Mesenchymal stem cell (in vitro differentiated cells and primary cell): ENCODE measurements around the gene DPYD.

Experiments used
- DNase-seq: peaks from one replicate; pipeline ENCODE4 v3.0.0-alpha.2; 2013
- H2AFZ ChIP-seq: one replicate; pipeline ENCODE4 v1.6.1; 2013; ENCODE audit warnings: low read depth, mild to moderate bottlenecking, control low read depth, inconsistent platforms, low read length, moderate library complexity
- H2AK5ac ChIP-seq: 2 replicates; pipeline ENCODE4 v1.6.1; 2013; ENCODE audit warnings: low read length, moderate library complexity, mild to moderate bottlenecking, inconsistent platforms; ENCODE audit not compliant: severe bottlenecking
- H2BK120ac ChIP-seq: one replicate; pipeline ENCODE4 v1.6.1; 2013; ENCODE audit warnings: low read depth, mild to moderate bottlenecking, inconsistent platforms, low read length, moderate library complexity
- H2BK12ac ChIP-seq, 2 experiments: one replicate each; pipeline ENCODE4 v1.6.1; 2013; ENCODE audit warnings: inconsistent platforms in 2 of 2, low read length in 2 of 2, mild to moderate bottlenecking in 2 of 2, moderate library complexity in 2 of 2, control low read depth in 1 of 2
- H2BK15ac ChIP-seq: one replicate; pipeline ENCODE4 v1.6.1; 2013; ENCODE audit warnings: mild to moderate bottlenecking, low read depth, inconsistent platforms; ENCODE audit not compliant: poor library complexity, severe bottlenecking
- H2BK5ac ChIP-seq: 2 replicates; pipeline ENCODE4 v1.6.1; 2013; ENCODE audit warnings: low read depth, mild to moderate bottlenecking, low read length, control low read depth, inconsistent platforms; ENCODE audit not compliant: poor library complexity, severe bottlenecking
- H3K14ac ChIP-seq, 2 experiments: one replicate each; pipeline ENCODE4 v1.6.1; 2013; ENCODE audit warnings: inconsistent platforms in 2 of 2, low read length in 2 of 2, control low read depth in 1 of 2, mild to moderate bottlenecking in 1 of 2, moderate library complexity in 1 of 2
- H3K18ac ChIP-seq, 2 experiments: one replicate each; pipeline ENCODE4 v1.6.1; 2013; ENCODE audit warnings: inconsistent platforms in 2 of 2, low read length in 2 of 2, control low read depth in 1 of 2, low read depth in 1 of 2, mild to moderate bottlenecking in 1 of 2
- H3K23ac ChIP-seq, 2 experiments: one replicate each; pipeline ENCODE4 v1.6.1; 2013; ENCODE audit warnings: inconsistent platforms in 2 of 2, low read length in 2 of 2, mild to moderate bottlenecking in 2 of 2, moderate library complexity in 2 of 2, control low read depth in 1 of 2
- H3K27ac ChIP-seq: 2 replicates; pipeline ENCODE4 v1.5.1; 2013; ENCODE audit warnings: mild to moderate bottlenecking, moderate library complexity, low read length, control low read depth, inconsistent platforms; ENCODE audit not compliant: poor library complexity, severe bottlenecking
- H3K27me3 ChIP-seq, 2 experiments: 2 replicates each; pipeline versions ENCODE4 v1.6.1 to v1.7.0; 2013; ENCODE audit warnings: low read length in 2 of 2, mild to moderate bottlenecking in 2 of 2, moderate library complexity in 2 of 2, control low read depth in 1 of 2, inconsistent platforms in 1 of 2; ENCODE audit not compliant: control insufficient read depth in 1 of 2, insufficient read depth in 1 of 2
- H3K36me3 ChIP-seq, 2 experiments: 2 replicates each; pipeline versions ENCODE4 v1.6.1 to v1.7.0; 2013; ENCODE audit warnings: low read length in 2 of 2, control low read depth in 1 of 2, inconsistent platforms in 1 of 2, low read depth in 1 of 2, mild to moderate bottlenecking in 1 of 2; ENCODE audit not compliant: insufficient read depth in 2 of 2, control insufficient read depth in 1 of 2
- H3K4ac ChIP-seq, 2 experiments: one replicate each; pipeline ENCODE4 v1.6.1; 2013; ENCODE audit warnings: inconsistent platforms in 2 of 2, low read length in 2 of 2, mild to moderate bottlenecking in 2 of 2, moderate library complexity in 2 of 2, control low read depth in 1 of 2, low read depth in 1 of 2
- H3K4me1 ChIP-seq: 2 replicates; pipeline ENCODE4 v1.6.1; 2013; ENCODE audit warnings: low read depth, low read length, control low read depth; ENCODE audit not compliant: control insufficient read depth, insufficient read depth
- H3K4me2 ChIP-seq: 2 replicates; pipeline ENCODE4 v1.6.1; 2013; ENCODE audit warnings: low read length, mild to moderate bottlenecking, inconsistent platforms; ENCODE audit not compliant: poor library complexity, severe bottlenecking
- H3K4me3 ChIP-seq, 2 experiments: 2 replicates each; pipeline versions ENCODE4 v1.5.1 to v1.7.0; 2013; ENCODE audit warnings: low read length in 2 of 2, mild to moderate bottlenecking in 2 of 2, control low read depth in 1 of 2, low read depth in 1 of 2; ENCODE audit not compliant: insufficient read depth in 1 of 2
- H3K79me1 ChIP-seq: replicated peaks from 2 replicates; pipeline ENCODE4 v1.6.1; 2013; ENCODE audit warnings: mild to moderate bottlenecking, control low read depth, low read length, inconsistent platforms; ENCODE audit not compliant: poor library complexity, severe bottlenecking
- H3K9ac ChIP-seq: 2 replicates; pipeline ENCODE4 v1.7.0; 2013; ENCODE audit warnings: mild to moderate bottlenecking, low read length, moderate library complexity
- H3K9me3 ChIP-seq: 2 replicates; pipeline ENCODE4 v1.7.0; 2013; ENCODE audit warnings: mild to moderate bottlenecking, low read length; ENCODE audit not compliant: control insufficient read depth
- H4K8ac ChIP-seq: one replicate; pipeline ENCODE4 v1.6.1; 2013; ENCODE audit warnings: inconsistent platforms, mild to moderate bottlenecking, low read length, moderate library complexity
- H4K91ac ChIP-seq: one replicate; pipeline ENCODE4 v1.6.1; 2013; ENCODE audit warnings: mild to moderate bottlenecking, low read length, inconsistent platforms
- WGBS: methylation state at CpG from one replicate; pipeline ENCODE4 v1.1.7; 2013; ENCODE audit warnings: mixed read lengths; 5-methylcytosine and 5-hydroxymethylcytosine counted together

The DPYD gene

DNA sequence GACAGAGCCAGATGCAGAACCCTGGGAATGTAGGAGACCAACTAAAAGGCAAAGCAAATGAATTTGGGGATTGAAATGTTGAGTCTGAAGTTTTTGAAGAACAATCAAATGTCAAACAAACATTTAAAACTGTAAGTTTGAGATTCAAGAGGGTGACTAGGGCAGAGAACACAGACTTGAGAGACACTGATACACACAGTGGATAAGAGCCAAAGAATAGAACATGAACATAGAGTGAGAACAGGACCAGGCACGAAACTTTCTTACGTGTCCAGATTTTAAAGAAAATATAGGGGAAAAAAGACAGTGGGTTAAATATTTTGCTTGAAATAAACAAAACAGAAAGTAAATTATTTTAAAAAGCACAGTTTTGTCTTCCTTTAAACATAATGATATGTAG lies 115.7 kb downstream of the DPYD start:
- H3K27ac ChIP-seq = no peak overlapping the region
- no peak overlapping the region for H2BK12ac ChIP-seq
- WGBS = 100% methylated on average over 1 of the region's 2 CpGs
- H3K27me3 ChIP-seq = no peaks in the 10 kb centered on the region
- H4K8ac ChIP-seq = no peak overlapping the region
- no peak overlapping the region for H2BK5ac ChIP-seq
- no peak overlapping the region for H3K4me2 ChIP-seq
- H2AFZ ChIP-seq = no peak overlapping the region
- no peaks in the 10 kb centered on the region for H3K4me1 ChIP-seq
- H2BK120ac ChIP-seq = no peak overlapping the region
- H3K18ac ChIP-seq = no peak overlapping the region
- peaks cover 2% of the 10 kb centered on the region for H3K79me1 ChIP-seq
- no peaks in the 10 kb centered on the region for H3K9me3 ChIP-seq
- no peaks in the 10 kb centered on the region for H3K36me3 ChIP-seq
- H3K4me3 ChIP-seq = no peak overlapping the region
- H3K9ac ChIP-seq = no peak overlapping the region
- H4K91ac ChIP-seq = no peak overlapping the region
- H3K14ac ChIP-seq = no peak overlapping the region
- DNase-seq = no peak
- H3K23ac ChIP-seq = no peak overlapping the region
- H3K4ac ChIP-seq = no peak overlapping the region
- no peak overlapping the region for H2AK5ac ChIP-seq
- no peak overlapping the region for H2BK15ac ChIP-seq

DNA sequence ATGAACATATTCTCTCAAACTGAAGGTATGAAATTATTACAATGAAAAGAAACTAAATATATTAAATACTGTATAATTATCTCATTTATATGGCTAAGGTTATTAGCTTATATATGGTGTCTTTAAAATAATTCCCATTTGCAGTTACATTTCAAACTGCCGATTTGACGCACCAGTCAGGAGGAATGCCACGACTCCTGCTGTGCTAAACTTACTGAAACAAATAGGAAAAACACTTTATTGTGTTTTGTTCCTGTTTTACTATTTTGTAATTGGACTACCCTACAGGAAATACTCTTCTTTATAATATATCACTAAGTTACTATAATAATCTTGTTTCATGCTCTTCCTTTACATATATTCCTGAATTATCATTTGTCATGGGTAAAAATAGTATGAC lies 117.8 kb downstream of the DPYD start:
- H3K4me1 ChIP-seq = no peaks in the 10 kb centered on the region
- H2AK5ac ChIP-seq = no peak overlapping the region
- H3K4me2 ChIP-seq = no peak overlapping the region
- no peak overlapping the region for H2BK120ac ChIP-seq
- H2BK15ac ChIP-seq = no peak overlapping the region
- no peak overlapping the region for H3K9ac ChIP-seq
- no peak overlapping the region for H4K91ac ChIP-seq
- no peaks in the 10 kb centered on the region for H3K27me3 ChIP-seq
- no peak overlapping the region for H3K4ac ChIP-seq
- no peak overlapping the region for H2AFZ ChIP-seq
- no peak for DNase-seq
- peaks cover 2% of the 10 kb centered on the region for H3K79me1 ChIP-seq
- WGBS = 100% methylated on average over 2 of the region's 3 CpGs
- no peaks in the 10 kb centered on the region for H3K9me3 ChIP-seq
- no peak overlapping the region for H3K18ac ChIP-seq
- H3K23ac ChIP-seq = no peak overlapping the region
- no peak overlapping the region for H3K27ac ChIP-seq
- H3K14ac ChIP-seq = no peak overlapping the region
- H3K36me3 ChIP-seq = peaks cover 0 to 4% of the 10 kb centered on the region in 2 experiments
- H3K4me3 ChIP-seq = no peak overlapping the region
- no peak overlapping the region for H4K8ac ChIP-seq
- H2BK5ac ChIP-seq = no peak overlapping the region
- H2BK12ac ChIP-seq = no peak overlapping the region

- Histone ChIP-seq H3K27me3 (no peaks in the 10 kb centered on the region), H3K4me3 (no peak overlapping the region), H3K9me3 (no peaks in the 10 kb centered on the region), H3K27ac (no peak overlapping the region), H4K91ac (no peak overlapping the region), H4K8ac (no peak overlapping the region), H2BK5ac (no peak overlapping the region), H3K4me2 (no peak overlapping the region), H2BK12ac (no peak overlapping the region), H2BK120ac (no peak overlapping the region), H3K79me1 (peaks cover 2% of the 10 kb centered on the region), H2AK5ac (no peak overlapping the region), H3K4me1 (no peaks in the 10 kb centered on the region), H2BK15ac (no peak overlapping the region), H3K36me3 (peaks cover 0 to 4% of the 10 kb centered on the region in 2 experiments), H3K14ac (no peak overlapping the region), H3K23ac (no peak overlapping the region), H3K4ac (no peak overlapping the region), H2AFZ (no peak overlapping the region), H3K18ac (no peak overlapping the region), H3K9ac (no peak overlapping the region)
- DNase-seq = no peak
- WGBS = 84% methylated on average over 2 of the region's 2 CpGs
Observed at GRCh38 chr1:97802011-97802410, 118.8 kb downstream of the DPYD start.

DNA sequence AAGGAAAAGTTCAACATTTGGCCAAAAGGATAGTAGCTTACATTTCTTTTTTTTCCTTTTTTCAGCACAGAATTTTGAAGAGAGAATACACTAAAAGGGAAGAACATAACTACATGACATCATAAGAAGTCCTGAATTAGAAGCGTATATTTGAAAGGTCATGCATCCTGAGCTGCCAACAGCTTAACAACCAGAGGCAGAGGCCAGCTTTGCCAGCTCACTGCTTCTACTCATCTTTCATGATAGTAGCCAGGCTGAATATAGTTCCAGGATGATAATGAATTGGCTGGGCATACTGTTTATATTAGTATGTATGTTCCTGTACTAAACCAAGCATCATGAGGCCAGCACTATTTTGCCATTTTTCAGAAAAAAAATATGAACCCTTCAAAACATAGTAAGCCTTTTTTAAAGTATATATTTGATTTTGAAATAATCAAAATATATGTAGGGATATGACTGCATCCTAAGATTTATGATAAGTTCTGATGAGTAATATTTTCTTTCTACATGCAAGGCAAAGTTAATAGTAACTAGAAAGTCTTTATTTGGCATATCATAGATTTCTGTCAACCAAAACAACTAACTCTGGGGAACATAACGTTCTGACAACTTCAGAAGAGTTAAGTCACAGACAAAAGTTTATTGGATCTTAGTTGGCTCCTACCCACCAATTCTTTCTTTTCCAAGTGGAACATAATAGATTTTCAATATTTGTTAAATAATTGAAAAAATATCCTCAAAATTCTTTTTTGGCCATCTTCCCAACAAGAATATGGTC lies 123.2 kb downstream of the DPYD start:
- Histone ChIP-seq H3K4me2 (no peak overlapping the region), H3K27ac (no peak overlapping the region), H3K4me1 (no peaks in the 10 kb centered on the region), H2BK12ac (no peak overlapping the region), H3K4me3 (no peak overlapping the region), H4K91ac (no peak overlapping the region), H4K8ac (no peak overlapping the region), H3K23ac (no peak overlapping the region), H3K18ac (no peak overlapping the region), H3K9ac (no peak overlapping the region), H3K14ac (no peak overlapping the region), H3K4ac (no peak overlapping the region), H3K27me3 (no peaks in the 10 kb centered on the region), H3K79me1 (peaks cover 2% of the 10 kb centered on the region), H2BK15ac (no peak overlapping the region), H2BK120ac (no peak overlapping the region), H3K9me3 (no peaks in the 10 kb centered on the region), H2BK5ac (no peak overlapping the region), H2AK5ac (no peak overlapping the region), H2AFZ (no peak overlapping the region), H3K36me3 (peaks cover 0 to 4% of the 10 kb centered on the region in 2 experiments)
- WGBS = 100% methylated on average over 1 of the region's 2 CpGs
- DNase-seq = peak; percentile 14
